HG02623 (cell line): ENCODE data around the gene MMD.
A peak's percentile ranks its signal among the peaks of the same experiment; 100 is the strongest.
"Not testable (repeated sequence)": the region's sequence is repeated elsewhere in the genome, so short reads cannot be mapped to it uniquely, and the experiment has no call there.

Experiments
- ATAC-seq: cut with Tn5 transposase; IDR thresholded peaks from one replicate; pipeline ENCODE4 v1.9.1; 2021; ENCODE audit warnings: moderate library complexity; ENCODE audit not compliant: unreplicated experiment

MMD gene

DNA sequence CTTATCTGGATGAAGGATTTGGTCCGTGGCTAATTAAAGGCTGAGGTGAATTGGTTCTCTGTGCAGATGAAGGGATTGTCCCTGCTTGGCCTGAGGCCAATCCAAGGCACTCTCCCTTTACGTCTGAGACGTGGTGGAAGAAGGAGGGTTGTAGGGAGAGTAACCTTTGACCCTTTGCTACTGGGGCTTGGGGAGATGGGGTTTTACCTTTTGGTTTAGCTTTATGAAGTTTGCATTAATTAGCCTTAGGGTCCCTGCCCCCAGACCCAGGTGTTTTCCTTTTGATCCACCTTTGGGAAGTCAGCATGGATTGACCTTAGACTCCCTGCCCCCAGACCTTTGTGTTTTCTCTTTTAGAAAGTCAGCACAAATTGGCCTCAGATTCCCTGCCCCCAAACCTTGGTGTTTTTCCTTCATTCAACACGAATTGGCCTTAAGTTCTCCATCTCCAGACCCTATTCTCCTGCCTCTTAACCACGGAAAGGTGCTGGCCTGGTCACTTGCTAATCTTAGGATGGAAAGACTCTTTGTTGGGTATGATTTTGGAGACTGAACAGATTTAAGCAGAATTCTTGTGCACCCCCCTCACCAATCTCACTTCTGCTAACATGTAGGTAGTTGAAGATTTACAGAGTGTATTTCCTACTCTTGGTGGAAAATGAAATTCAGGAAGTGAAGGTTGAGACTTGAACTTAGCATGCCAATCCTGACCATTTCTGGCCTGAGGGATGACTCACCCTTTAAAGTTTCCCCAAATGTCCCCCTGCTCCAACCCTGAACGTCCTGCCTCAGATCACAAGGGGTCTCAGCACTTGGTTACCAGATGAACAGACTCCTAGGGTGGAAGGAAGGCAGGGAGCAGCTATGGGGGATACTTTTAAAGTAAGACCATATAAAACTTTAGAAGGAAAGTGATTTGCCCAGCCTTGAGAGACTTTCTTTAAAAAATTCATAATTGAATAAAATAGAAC, 23.1 kb upstream of the MMD start:
- peak; percentile 70 for ATAC-seq

DNA sequence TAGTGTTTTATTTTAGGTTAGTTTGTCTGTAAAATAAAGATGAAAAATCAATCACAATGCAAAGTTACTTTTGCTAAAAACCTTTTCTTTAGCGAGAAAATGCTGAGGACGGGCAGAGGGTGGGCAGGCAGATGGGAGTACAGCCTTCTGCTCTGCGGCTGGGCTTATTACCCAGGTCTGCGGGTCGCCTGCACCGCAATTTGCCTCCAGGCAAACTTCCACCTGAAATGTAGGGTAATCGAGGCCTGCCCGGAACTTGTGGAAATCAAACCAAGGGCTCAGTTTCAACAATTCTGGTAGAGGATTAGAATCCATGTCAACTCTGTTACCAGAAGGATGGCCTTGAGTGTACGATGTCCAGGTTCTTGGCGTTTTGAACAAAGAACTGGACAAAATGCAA, 22.3 kb upstream of the MMD start:
- no peak for ATAC-seq

DNA sequence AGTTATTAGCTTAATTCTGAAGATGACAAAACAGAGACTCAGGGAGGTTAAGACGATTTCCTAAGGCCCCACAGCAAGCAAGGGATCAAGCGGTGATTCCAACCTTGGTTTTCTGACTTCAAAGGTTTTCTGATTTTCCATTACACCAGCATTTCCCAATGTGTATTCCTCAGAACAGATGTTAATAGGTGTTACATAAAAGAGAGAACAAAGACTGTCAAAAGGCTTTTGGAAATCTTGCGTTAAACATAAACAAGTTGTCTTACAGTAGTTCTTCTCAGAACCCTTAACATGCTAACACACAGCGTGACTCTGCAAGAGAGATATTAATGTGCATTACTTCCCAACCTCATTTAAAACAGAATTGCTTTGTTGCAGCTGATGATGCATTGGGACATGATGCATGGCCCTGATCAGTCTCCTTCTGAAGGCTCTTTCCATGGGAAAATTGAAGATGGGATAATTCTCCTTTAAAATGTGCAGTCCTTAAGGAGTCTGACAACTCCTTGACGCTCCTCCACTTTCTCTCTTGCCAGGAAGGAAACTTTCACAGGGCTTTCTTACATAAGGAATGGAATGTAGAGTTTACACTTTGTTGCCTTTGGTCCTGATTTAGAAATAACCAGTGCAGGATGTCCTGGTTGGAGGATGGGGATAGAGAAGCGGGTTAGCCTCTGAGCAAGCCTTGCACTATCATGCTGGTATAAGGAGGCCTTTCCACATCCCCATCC, 21.5 kb upstream of the MMD start:
- ATAC-seq: no peak

DNA sequence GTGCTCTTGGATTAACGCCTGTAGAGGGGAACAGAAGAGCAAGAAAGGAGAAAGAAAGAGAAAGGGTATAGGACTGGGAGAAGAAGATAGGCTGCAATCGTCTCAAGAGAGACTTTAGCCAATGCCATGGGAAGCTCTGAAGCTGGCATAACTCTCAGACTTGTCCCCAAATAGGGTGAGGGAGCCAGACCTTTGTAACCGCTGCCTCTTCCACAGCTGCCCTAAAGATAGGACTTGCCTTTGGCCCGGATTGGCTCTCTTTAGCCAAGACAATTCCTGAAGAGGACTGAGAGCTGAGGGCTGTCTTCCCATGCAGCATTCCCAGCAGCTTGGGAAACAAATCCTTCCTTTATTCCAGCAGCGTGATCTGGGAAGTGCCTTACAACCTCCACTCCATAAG, 20.8 kb upstream of the MMD start:
- no peak for ATAC-seq

DNA sequence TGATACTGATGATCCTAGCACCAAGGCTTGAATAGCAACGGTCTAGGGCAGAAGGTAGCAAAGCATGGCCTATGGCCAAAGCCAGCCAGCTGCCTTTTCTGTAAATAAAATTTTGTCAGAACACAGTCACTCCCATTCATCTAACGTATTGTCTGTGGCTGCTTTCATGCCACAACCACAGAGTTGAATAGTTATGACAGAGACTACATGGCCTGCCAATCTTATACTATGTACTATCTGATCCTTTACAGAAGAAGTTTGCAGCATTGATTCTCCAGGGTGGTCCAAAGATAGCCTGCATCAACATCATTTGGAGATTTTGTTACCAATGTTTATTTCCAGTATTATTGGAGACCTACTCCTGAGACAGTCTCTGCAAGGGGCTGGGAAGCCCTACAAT, 19.9 kb upstream of the MMD start:
- no peak for ATAC-seq

DNA sequence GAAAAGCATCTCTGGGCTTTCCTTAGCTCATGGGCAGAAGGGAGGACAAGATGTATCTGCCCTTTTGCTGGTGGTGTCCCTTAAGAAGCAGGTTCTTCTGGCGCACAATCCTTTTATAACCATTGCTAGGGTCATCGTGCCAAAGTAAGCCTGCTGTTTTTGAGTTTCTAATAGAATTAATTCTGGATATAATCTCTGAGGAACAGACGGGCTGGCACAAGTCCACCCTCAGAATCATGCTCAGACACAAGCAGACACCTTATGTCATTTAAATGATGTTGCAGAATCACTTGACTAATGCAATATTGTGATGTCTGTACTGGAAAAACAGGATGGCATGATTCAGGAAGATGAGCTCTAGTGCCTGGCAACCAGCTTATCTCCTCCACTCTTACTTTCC, 18.8 kb upstream of the MMD start:
- ATAC-seq: no peak

DNA sequence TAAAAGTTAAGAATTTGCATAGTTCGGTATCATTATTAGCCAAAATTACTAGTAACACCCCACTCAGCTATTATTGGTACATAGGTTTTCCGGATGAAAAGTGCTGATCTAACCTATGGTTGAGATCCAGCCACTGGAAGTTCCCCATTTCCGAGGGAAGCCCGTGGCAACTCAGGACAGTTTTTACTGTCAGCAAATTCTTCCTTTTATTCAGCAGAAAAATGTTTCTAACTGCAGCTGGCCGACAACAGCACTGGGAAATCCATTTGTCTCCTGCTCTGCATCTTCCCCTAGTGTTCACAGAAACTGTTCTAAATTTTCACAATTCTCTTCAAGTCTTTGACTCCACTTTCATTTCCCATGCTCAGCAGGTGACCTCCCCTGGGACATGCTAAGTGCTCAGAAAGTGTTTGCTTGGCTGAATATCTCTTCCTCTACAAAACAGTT, 15.5 kb upstream of the MMD start:
- ATAC-seq: peak; percentile 54

DNA sequence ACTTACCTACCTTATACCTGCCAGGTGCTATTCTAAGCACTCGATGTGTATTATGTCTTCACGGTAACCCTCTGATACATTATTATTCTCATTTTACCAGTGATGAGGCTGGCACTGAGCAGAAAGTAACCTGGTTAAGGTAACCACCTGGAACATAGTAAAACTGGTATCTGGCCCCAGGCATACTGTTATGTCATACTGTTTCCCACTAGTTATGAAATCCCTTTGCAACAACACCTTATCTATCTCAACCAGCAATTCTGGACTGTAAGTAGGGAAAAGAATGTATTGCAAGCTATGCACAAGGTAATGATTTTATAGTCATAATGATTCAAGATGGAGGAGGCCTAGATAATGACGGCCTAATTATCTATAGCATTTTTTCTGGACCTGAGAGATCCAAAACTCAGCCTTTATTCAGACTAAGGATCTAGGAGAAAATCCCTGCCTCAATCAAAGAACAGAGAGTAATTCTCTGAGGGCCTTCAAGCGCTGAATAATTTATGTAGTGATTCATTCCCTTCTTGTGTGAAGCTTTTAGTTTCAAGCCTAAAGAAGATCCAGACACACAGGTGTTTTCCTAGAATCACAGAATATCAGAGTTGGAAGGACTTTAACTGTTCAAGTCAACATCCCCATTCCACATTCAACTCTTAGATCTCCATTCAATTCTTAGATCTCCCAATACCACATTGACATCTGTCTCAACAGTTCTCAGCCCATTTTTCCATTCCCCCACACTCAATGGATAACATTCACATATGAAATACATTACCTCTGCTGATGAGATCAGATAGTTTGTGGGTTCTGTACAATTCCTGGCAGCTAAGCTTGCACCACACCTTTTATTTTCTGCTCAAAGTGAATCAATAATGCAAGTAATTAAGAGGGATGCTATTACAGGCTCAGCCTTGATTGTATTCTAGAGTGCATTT, 14.9 kb upstream of the MMD start:
- ATAC-seq: peak; percentile 17

DNA sequence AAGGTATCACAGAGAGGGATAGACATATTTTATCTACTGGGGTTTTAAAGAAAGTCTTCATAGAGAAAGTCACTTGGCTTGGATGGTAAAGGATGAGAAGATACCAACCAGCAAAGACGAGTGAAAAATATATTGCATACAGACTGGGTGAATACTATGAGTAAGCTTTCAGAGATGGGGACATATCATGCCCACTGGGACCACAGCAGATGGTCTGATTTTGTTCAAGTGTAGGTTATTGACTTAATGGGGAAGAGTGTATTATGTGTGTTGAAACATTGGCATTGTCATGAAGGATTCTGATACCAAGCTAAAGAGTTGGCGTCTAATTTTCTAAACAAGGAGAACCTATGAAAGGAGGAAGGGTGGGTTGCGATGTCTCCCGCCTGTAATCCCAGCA, 13.8 kb upstream of the MMD start:
- no peak for ATAC-seq

DNA sequence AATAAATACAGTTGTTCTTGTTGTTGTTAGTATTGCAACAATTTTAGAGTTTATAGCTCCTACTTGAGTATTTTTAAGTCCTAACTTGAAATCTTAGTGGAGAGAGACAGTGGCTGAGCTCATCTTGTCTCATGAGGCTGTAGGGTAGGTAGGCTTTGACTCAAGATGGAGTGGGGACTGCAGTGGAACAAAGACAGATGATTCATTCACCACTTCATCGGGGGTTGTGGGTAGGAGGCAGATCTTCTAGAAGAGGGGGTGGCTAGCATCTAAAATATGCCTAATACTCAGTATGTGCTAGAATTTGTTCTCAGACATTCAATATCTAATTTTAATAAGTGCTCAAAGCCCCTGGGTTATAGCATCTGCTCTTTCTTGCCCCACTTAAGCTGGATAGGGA, 13.1 kb upstream of the MMD start:
- ATAC-seq: no peak

DNA sequence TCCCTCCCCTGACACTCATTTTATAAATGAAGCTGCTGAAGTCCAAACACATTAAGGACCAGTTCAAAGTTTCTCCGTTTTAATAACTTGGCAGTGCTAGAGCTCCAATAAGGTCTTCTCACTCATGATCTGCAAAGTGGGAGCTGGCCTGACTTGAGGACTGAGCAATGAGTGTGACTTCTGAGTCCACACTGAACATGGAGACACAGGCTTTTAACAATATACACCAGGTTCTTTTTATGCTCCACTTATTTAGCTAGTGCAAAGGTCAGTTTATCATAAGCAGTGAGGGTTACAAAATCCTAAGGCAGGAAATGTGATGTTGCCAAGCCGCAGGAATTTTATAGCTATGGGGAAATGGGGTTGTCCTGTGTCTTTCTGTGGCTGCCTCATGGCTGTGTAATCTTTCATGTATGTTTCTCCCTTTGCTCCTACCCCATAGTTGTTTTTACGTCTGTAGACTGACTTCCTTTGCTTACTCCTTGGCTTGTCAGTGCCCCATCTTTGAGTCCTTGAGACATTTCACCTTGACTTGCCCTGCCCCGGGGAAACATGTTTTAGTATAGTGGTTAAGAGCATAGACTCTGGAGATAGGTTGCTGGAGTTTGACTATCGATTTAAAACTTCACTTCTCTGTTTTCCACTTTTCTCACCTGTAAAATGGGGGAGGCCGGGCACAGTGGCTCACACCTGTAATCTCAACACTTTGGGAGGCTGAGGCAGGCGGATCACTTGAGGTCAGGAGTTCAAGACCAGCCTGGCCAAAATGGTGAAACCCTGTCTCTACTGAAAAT, 12.2 kb upstream of the MMD start:
- ATAC-seq: no peak

DNA sequence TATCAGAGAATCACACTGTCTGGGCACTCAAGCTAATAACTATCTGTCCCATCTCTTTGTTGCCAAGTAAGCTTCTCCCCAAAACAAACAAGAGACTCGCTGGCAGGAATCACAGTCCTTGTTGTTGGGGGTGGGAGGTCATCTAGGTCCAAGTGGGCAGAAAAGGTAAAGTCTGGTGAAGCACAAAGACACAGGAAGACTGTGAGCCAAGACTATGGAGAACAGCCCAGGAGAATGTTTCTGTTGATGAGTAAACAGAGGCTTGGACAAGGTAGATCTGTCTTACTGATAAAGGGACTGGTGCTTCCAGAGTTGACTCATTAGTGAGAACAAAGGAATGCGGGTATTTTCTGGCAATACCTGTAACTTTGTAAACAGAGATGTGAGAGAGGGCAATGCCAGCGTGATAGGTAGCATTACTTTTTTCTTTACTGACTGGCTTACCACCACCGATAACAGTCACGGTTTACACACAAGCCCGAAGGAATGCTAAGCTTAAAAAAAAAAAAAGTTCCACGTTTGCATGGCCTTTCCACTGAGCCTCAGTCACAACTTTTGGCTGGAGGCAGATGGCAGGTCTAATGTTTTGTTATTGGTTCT, 11.5 kb upstream of the MMD start:
- ATAC-seq: no peak

DNA sequence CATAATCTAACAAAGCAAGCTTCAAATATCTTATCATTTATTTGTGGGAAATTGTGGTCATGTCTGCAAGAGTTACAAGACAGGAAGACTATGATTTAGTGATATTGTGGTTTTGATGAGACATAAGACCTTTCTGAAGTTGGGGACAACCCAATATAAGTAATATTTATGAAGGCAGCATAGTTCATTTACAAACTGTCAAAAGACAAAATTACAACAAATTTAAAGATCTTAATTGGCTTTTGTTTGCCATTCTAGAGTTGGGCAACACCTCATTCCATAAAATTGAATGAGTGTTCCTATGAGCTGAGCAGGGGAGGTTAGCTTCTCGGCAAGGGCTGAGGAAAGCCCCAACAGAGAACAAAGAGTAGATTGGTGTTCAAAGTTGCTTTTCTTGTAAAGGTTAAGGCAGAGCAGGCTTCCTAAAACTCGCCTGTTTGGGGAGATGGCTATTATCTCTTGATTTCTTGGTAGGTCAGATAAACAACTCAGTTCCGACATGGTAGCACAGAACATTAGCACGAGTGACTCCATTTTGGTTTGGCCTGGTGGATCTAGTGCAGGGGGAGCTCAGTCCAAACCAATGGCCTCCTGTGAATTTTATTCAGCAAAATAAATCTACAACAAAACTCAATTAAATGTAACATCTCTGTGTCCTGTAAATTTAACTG, 10.9 kb upstream of the MMD start:
- ATAC-seq: no peak

DNA sequence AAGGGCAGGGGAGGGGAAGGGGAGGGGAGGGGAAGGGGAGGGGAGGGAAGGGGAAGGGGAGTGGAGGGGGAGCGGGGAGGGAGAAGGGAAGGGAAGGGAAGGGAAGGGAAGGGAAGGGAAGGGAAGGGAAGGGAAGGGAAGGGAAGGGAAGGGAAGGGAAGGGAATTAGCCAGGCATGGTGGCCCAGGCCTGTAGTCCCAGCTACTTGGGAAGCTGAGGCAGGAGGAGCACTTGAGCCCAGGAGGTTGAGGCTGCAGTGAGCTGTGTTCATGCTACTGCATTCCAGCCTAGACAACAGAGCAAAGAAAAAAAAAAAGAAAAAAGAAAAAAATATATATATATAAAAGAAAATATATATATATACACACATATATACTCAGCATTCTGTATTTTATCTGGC, 10.3 kb upstream of the MMD start:
- not testable (repeated sequence) for ATAC-seq

DNA sequence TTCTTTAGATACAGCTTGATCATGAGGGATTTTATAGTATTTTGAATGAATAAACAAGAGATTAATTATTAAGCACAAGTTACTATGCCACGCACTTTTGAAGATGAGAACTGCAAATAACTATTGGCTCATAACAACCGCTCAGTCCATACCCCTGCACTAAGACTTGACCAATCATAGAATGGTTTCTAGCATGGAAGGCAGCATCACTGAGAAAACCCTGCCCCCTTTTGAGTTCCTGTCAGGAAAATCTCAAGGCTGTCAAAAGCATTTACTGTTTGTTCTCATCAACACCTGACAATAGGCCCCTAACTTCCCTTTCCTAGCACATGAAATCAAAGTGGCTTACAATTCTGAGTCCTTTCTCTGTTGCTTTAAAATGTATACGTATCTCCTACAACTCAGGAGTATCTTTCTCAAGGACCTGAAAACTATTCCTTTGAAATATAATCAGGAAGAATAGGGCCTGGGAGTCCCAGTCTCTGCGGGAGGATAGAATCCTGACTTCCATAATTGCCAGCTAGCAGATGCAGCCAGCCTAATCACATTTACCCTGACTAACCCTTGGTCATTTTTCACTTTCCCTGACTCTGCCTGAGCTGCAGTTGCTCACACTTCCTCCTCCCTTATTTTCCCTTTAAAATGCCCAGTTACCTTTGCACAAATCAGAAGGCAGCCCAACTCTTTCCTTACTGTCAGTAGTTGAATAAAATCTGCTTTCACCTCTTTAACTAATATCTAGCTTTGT, 9.1 kb upstream of the MMD start:
- no peak for ATAC-seq

DNA sequence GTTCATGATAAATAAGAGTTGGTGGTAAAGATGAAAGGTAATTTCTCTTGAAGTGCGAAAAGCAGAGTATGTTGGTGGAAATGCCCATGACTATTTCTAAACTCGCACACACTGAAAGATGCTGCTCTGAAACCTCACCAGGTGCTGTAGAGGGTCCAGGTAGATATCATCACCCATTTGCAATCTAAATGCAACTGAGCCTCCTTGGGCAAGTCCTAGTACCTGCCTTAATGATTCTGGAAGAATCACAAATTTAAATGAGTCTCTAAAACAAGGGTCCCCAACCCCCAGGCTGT, 5.9 kb upstream of the MMD start:
- ATAC-seq: no peak

DNA sequence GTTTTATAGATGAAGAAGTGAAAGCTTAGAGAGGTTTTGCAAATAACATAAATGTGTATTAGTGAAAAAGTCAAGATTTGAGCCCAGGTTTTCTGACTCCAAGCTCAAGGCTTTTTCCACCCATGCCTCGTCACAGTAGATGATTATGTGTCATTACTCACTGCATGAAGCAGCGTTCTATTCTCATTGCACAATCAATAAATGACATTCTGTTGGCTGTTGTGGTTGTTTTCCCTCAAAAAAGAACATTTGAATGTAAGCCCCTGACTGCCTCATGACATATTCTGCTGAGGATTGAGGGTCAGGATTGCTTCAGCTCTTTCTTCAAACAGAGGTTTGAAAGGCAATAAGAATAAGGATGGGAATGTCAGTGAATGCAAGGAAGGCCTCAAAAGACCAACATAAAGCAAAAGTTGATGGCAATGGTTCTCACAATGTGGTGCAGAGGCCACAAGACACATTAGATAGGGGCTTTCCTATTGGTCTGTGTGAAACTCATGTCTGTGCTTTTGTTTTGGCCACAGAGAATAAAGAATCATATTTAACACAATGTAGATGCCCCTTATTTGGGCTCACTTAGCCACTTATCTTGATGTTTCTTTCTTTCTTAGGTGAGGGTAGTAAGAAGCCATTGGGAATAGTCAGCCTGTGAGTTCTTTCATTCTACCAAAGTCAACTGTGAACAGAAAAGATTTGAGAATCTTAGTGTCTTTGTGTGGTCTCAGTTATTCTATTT, 5.4 kb upstream of the MMD start:
- ATAC-seq: peak; percentile 55

DNA sequence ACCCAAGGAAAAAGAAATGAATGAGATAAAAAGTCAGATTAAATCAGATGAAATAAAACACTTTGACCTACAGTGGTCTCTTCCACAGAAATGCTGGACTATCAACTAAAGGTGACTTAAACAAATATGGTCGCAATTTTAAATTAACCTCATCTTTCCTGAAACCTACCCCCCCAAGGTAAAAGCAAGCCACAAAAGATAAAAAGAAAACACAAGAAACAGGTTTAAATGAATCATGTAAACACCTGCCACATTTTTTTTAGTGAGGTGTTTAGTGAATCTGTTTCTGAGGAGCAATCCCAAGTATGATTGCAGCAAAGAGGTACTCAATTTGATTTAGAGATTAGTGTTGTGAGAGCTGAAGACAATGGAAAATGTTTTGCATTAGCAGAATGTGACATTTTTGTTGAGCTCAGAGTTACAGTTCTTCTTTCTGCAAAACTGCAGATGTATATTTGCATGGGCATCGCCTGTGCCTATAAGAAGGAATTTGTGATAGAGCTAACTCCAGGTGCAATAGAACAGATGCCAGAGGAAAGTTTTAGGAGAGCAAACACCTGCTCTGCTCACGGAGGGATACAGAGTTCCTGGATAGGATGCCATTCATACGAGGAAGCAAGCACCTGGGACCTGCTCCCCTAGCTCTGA, 3.4 kb upstream of the MMD start:
- ATAC-seq: no peak
